Stimulated activated CD4-positive, alpha-beta T cell treated with anti-CD3 and anti-CD28 coated beads, Interleukin-12 subunit alpha, Interleukin-12 subunit beta, amount 100 ng/mL, for 48 hours (primary cell): Measurements from ENCODE around the gene ERGIC1.

Experiments used
- DNase-seq, 3 donors: peaks; one replicate each; pipeline ENCODE4 v3.0.0-alpha.2; 2020; ENCODE audit warnings: low read depth in 2 of 3, low spot score in 1 of 3

The ERGIC1 gene

DNA sequence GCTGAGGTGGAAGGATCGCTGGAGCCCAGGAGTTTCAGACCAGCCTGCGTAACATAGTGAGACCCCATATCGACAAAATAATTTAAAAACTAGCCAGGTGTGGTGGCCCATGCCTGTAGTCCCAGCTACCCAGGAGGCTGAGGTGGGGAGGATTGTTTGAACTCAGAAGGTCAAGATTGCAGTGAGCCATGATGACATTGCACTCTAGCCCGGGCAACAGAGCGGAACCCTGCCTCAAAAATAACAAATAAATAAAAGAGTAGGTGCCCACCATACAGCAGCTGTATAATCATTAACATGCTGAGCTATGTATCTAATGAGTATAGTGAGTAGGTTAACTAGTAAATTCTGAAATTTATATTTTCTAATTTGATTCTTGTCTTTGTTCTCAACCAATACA is 138.5 kb downstream of the ERGIC1 start:
- DNase-seq = no peak

- no peak for DNase-seq
These were observed 139.3 kb downstream of the ERGIC1 start for GRCh38 chr5:172973127-172973916.

- no peak for DNase-seq
These were observed 139.9 kb downstream of the ERGIC1 start for GRCh38 chr5:172973931-172974330.

DNA sequence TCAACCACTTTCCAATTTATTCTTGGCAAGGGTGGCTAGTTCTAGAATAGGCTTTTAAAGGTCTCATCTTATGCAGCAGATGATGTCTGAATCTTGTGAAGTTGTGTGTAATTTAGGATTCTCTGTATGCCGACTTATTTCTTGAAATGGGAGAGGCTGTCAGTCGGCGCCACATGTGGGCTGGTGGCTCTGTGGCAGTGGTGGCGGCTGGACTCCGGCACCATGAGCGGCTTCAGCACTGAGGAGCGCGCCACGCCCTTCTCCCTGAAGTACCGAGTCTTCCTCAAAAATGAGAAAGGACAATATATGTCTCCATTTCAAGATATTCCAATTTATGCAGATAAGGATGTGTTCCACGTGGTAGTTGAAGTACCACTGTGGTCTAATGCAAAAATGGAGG is 141.2 kb downstream of the ERGIC1 start:
- no peak for DNase-seq

- DNase-seq = no peak
These were observed 145.7 kb downstream of the ERGIC1 start for GRCh38 chr5:172979778-172980177.

DNA sequence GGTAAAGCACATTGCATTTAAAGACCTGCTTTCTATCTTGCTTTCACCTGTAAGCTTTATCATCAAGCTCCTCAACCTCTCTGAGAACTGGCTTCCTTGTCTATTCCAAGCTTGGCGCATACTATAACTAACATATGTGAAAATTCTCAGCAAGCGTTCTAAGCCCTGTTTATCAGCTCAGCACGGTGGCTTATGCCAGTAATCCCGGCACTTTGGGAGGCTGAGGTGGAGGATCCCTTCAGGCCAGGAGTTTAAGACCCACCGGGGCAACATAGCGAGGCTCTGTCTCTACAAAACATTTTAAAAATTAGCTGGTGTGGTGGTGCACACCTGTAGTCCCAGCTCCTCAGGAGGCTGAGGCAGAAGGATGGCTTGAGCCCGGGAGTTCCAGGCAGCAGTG is 147.9 kb downstream of the ERGIC1 start:
- no peak for DNase-seq

DNA sequence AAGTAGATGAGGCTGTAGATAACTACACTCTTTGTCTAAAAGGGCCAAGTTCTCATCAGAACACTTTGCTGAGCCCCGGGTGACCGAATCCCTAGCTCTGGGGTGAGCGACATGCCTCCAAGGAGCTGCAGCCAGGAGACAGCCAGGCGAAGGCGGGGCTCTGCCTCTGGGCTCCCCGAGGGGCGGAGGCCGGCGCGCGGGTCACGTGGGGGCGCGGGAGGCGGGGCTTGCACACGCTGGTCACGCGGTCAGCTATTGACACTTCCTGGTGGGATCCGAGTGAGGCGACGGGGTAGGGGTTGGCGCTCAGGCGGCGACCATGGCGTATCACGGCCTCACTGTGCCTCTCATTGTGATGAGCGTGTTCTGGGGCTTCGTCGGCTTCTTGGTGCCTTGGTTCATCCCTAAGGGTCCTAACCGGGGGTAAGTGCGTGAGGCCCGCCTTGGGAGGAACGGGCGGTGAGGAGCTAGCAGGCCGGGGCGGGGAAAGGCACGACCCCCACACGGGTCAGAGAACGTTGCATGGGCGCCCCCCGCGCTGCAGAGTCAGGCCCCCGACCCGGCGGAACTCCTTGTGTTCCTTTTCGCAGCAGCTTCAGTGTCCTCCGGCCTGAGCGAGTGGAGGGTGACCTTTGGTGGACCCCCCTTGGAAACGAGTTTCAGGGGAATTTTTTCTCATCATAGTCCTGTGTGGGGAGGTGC is 149.6 kb downstream of the ERGIC1 start, which contains the start of gene ATP6V0E1:
ATP6V0E1 (plus strand) TSS at position 230 of the 702 bp plus-strand sequence; CDS start at position 320, 90 bp downstream.
- DNase-seq = peak; percentile 91 to 96 (median 92)

DNA sequence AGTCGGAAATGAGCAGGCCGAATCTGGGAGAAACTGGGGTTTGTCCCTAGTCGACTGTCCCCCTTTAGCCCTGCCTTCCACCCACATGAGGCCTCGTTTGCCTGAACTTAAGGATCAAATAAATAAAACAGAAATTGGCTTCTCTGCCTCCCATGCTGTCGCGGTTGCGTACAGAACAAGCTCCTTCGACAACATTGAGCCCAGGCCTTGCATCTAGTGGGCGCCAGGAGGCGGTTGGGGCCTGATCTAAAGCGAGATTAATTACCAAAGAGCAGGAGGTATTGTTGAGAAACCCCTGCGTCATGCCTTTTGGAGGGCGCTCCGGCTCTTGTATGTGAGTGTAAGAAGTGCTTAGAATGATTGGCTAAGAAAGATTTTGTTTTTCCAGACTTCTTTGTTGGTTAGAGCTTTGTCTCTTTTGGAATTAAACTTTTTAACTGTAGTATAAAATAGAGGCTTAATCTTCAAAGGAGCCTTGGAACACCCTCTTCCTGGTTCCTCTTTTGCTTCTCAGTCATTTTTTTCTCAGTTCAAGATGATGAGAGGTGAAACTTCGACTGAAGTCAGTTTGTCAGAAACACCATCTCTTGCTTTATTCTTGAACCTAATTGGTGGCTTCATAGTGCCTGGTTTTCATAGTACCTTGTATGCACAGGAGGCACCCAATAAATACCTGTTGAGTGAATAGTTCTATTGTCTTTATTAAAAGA is 150.3 kb downstream of the ERGIC1 start:
- DNase-seq = peak; percentile 62 to 74 (median 66)

DNA sequence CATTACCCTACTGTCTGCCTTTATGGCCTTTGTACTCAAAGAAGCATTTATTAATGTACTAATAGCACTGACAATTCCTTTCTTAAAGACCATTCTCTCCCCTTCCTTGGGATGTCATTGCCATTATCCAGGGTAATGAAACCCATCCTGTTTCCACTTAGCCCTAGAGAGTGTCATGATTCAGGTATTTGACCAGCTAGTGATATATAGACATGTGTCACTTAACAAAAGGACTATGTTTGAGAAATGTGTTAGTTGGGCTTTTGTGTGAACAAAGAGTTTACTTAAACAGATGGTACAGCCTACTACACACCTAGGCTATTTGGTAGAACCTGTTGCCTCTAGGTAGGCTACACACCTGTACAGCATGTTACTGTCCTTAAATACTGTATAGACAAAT is 151.5 kb downstream of the ERGIC1 start:
- DNase-seq = no peak

DNA sequence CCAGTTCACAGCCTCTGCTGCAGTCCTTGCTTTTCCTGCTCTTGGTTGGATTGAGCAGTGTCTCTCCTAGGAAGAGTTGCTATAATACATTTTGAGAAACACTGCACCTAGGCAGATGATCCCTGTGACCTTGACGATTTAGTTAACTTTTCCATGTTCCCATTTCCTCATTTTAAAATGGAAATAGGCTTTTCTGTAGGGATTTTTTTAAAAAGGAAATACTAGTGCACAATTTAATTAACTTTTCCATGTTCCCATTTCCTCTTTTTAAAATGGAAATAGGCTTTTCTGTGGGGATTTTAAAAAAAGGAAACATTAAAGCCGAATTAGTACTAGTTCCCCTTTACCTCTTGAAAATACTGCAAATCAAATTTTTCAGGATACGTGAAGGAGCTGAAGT is 154.2 kb downstream of the ERGIC1 start:
- DNase-seq = no peak

GRCh38 chr5:172990776-172991175 is 156.7 kb downstream of the ERGIC1 start:
- DNase-seq = no peak

- DNase-seq = no peak
These were observed 160.4 kb downstream of the ERGIC1 start for GRCh38 chr5:172994405-172994804.

- no peak for DNase-seq
These were observed 165.4 kb downstream of the ERGIC1 start for GRCh38 chr5:172999372-172999973.

- no peak for DNase-seq
These were observed 165.9 kb downstream of the ERGIC1 start for GRCh38 chr5:172999974-173000373.

DNA sequence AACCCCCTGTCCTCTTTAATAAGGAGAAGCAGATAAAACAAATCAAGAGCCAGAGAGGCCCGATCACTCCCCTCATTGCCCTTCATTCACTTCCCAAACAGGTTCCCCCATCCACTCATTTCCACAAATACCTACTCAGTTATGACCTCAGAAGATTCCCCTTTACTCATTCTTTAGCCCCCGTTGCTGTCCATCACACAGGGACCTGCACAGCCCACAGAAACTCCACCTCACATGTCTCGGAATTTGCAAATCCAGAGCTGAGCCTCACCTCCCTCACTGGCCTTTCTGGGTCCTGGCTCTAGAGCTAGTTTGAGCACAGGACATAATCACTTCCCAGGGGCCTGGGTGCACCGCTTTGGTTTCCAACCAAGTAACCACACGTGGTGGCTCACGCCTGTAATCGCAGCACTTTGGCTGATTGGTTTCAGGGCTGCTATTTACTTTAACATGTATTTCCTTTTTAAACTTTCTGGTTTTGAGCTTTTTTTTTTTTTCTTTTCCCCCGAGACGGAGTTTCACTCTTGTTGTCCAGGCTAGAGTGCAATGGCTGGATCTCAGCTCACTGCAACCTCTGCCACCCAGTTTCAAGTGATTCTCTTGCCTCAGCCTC is 167.3 kb downstream of the ERGIC1 start:
- no peak for DNase-seq
